H1 (cell line): ENCODE data around the gene PLEKHH2. TPM values are rescaled to one million over a fixed set of nuclear protein-coding genes. Genes with fewer than 3 reads are reported as not detected.
A peak's percentile ranks its signal among the peaks of the same experiment; 100 is the strongest.

Source experiments
- CTCF ChIA-PET: fragments of 300-600 bp; sonication (Branson Sonifier 250); formaldehyde crosslinking; loops from one replicate; lab custom pipeline; 2021; ENCODE audit not compliant: partially characterized antibody; lab: Charles Lee
- POLR2A ChIA-PET: fragments of 300-600 bp; sonication (Branson Sonifier 250); formaldehyde crosslinking; loops from one replicate; lab custom pipeline; 2021; ENCODE audit warnings: inconsistent platforms; ENCODE audit not compliant: partially characterized antibody; lab: Charles Lee
- DNase-seq, 2 experiments: peaks; one replicate each; pipeline versions ENCODE4 v3.0.0 to v3.0.0-alpha.2; 2010 to 2022; ENCODE audit warnings: low spot score in 2 of 2, low read depth in 1 of 2, mixed read lengths in 1 of 2
- FAIRE-seq: peaks from 2 replicates; lab custom pipeline; 2011; peaks lifted over from hg19 to GRCh38; lab: Jason Lieb, UNC
- H2AFZ ChIP-seq: 2 replicates; pipeline ENCODE4 v1.8.1; 2012; ENCODE audit warnings: low read length, inconsistent platforms
- H2AK5ac ChIP-seq: 2 replicates; pipeline ENCODE4 v1.6.1; 2013; ENCODE audit warnings: low read depth, low read length
- H2BK120ac ChIP-seq: replicated peaks from 2 replicates; pipeline ENCODE3; 2013; ENCODE audit warnings: low read depth, low read length, inconsistent platforms
- H2BK12ac ChIP-seq: 2 replicates; pipeline ENCODE4 v1.6.1; 2013; ENCODE audit warnings: low read depth, low read length
- H2BK15ac ChIP-seq: 2 replicates; pipeline ENCODE4 v1.6.1; 2013; ENCODE audit warnings: low read length
- H2BK20ac ChIP-seq: 2 replicates; pipeline ENCODE4 v1.6.1; 2013; ENCODE audit warnings: low read length
- H2BK5ac ChIP-seq: 2 replicates; pipeline ENCODE4 v1.6.1; 2013; ENCODE audit warnings: low read depth, low read length
- H3K14ac ChIP-seq: 2 replicates; pipeline ENCODE4 v1.6.1; 2013; ENCODE audit warnings: inconsistent platforms; ENCODE audit not compliant: insufficient read length
- H3K18ac ChIP-seq: 2 replicates; pipeline ENCODE4 v1.6.1; 2013; ENCODE audit warnings: low read length; ENCODE audit errors: extremely low read depth
- H3K23ac ChIP-seq: 2 replicates; pipeline ENCODE4 v1.6.1; 2013; ENCODE audit warnings: inconsistent platforms; ENCODE audit not compliant: insufficient read length
- H3K23me2 ChIP-seq: 2 replicates; pipeline ENCODE4 v1.6.1; 2013; ENCODE audit warnings: low read depth, low read length
- H3K27ac ChIP-seq: 2 replicates; pipeline ENCODE4 v1.6.1; 2011; ENCODE audit warnings: low read depth, low read length, inconsistent platforms
- H3K27me3 ChIP-seq, 4 experiments: replicated peaks in 1 of 4; 1 replicate in 1 of 4; 2 replicates in 3 of 4; pipeline versions ENCODE4 v1.6.1 to v1.8.1; 2011 to 2013; ENCODE audit warnings: low read length in 3 of 4, mild to moderate bottlenecking in 3 of 4, inconsistent platforms in 2 of 4, mixed read lengths in 2 of 4, moderate library complexity in 1 of 4; ENCODE audit not compliant: control insufficient read depth in 3 of 4, insufficient read depth in 3 of 4; ENCODE audit errors: extremely low read depth in 1 of 4
- H3K36me3 ChIP-seq, 4 experiments: 2 replicates each; pipeline versions ENCODE4 v1.6.1 to v1.8.1; 2011 to 2013; ENCODE audit warnings: mild to moderate bottlenecking in 4 of 4, low read length in 3 of 4, moderate library complexity in 2 of 4, control low read depth in 1 of 4, inconsistent platforms in 1 of 4; ENCODE audit not compliant: insufficient read depth in 4 of 4, control insufficient read depth in 2 of 4
- H3K4ac ChIP-seq: replicated peaks from 2 replicates; pipeline ENCODE3; 2013; ENCODE audit warnings: low read length, low read depth, mixed read lengths, inconsistent platforms; ENCODE audit not compliant: insufficient read length
- H3K4me1 ChIP-seq, 4 experiments: replicated peaks in 1 of 4; 1 replicate in 1 of 4; 2 replicates in 3 of 4; pipeline versions ENCODE4 v1.6.1 to v1.8.1; 2011 to 2013; ENCODE audit warnings: low read length in 3 of 4, inconsistent platforms in 2 of 4, mixed read lengths in 1 of 4; ENCODE audit not compliant: insufficient read depth in 4 of 4, control insufficient read depth in 3 of 4
- H3K4me2 ChIP-seq, 2 experiments: 2 replicates each; pipeline versions ENCODE4 v1.6.1 to v1.8.1; 2011 to 2013; ENCODE audit warnings: low read depth in 2 of 2, low read length in 2 of 2, control low read depth in 1 of 2, inconsistent platforms in 1 of 2, mild to moderate bottlenecking in 1 of 2; ENCODE audit not compliant: insufficient read depth in 1 of 2
- H3K4me3 ChIP-seq, 4 experiments: fragments of 200-600, 300-600 bp in 1 of 4; sonication (generic), shearing (Covaris generic), sonication (Bioruptor Twin) in 1 of 4; 2 replicates each; pipeline versions ENCODE4 v1.5.1 to v1.8.1; 2011 to 2016; ENCODE audit warnings: low read length in 4 of 4, low read depth in 3 of 4, control low read depth in 2 of 4, inconsistent platforms in 2 of 4, mild to moderate bottlenecking in 2 of 4, mixed read lengths in 1 of 4, moderate library complexity in 1 of 4; ENCODE audit not compliant: insufficient read depth in 2 of 4; ENCODE audit errors: extremely low read depth in 1 of 4
- H3K56ac ChIP-seq: replicated peaks from 2 replicates; pipeline ENCODE3; 2013; ENCODE audit warnings: low read depth, mild to moderate bottlenecking, mixed read lengths, low read length, inconsistent platforms; ENCODE audit not compliant: insufficient read length
- H3K79me1 ChIP-seq: 2 replicates; pipeline ENCODE4 v1.6.1; 2013; ENCODE audit warnings: low read depth, low read length, control low read depth
- H3K79me2 ChIP-seq, 2 experiments: 2 replicates each; pipeline versions ENCODE4 v1.6.1 to v1.8.1; 2012 to 2013; ENCODE audit warnings: low read length in 2 of 2, mild to moderate bottlenecking in 2 of 2, inconsistent platforms in 1 of 2; ENCODE audit not compliant: insufficient read depth in 2 of 2, control insufficient read depth in 1 of 2
- H3K9ac ChIP-seq, 4 experiments: replicated peaks in 1 of 4; 1 replicate in 1 of 4; 2 replicates in 3 of 4; pipeline versions ENCODE4 v1.6.1 to v1.8.1; 2011 to 2013; ENCODE audit warnings: low read depth in 3 of 4, low read length in 3 of 4, control low read depth in 2 of 4, mild to moderate bottlenecking in 2 of 4, moderate library complexity in 2 of 4, inconsistent platforms in 1 of 4; ENCODE audit errors: extremely low read depth in 1 of 4
- H3K9me3 ChIP-seq, 2 experiments: 2 replicates each; pipeline versions ENCODE4 v1.6.1 to v1.8.1; 2012 to 2013; ENCODE audit warnings: mild to moderate bottlenecking in 2 of 2, moderate library complexity in 2 of 2, control low read depth in 1 of 2, inconsistent platforms in 1 of 2, low read depth in 1 of 2, low read length in 1 of 2, mixed read lengths in 1 of 2; ENCODE audit not compliant: insufficient read depth in 2 of 2
- H4K20me1 ChIP-seq, 2 experiments: replicated peaks in 1 of 2; 2 replicates each; pipeline versions ENCODE3 to v1.8.1; 2011 to 2013; ENCODE audit warnings: inconsistent platforms in 2 of 2, low read length in 2 of 2, mild to moderate bottlenecking in 1 of 2; ENCODE audit not compliant: insufficient read depth in 2 of 2, control insufficient read depth in 1 of 2
- H4K5ac ChIP-seq: 2 replicates; pipeline ENCODE4 v1.6.1; 2013; ENCODE audit warnings: low read length, low read depth, mixed read lengths, inconsistent platforms; ENCODE audit not compliant: insufficient read length
- H4K8ac ChIP-seq: 2 replicates; pipeline ENCODE4 v1.8.0; 2013; ENCODE audit warnings: mild to moderate bottlenecking, moderate library complexity, low read length, inconsistent platforms; ENCODE audit not compliant: insufficient read depth; ENCODE audit errors: extremely low read depth
- H4K91ac ChIP-seq: replicated peaks from 2 replicates; pipeline ENCODE3; 2013; ENCODE audit warnings: low read length, mixed read lengths, inconsistent platforms; ENCODE audit not compliant: insufficient read length
- ASH2L ChIP-seq: fragments of 200-600, 300-600 bp; sonication (generic); IDR thresholded peaks from one replicate; pipeline ENCODE4 v1.7.1; 2017; ENCODE audit warnings: low read length
- CHD1 ChIP-seq: IDR thresholded peaks from 2 replicates; pipeline ENCODE4 v1.6.1; 2012; ENCODE audit warnings: low read depth, low read length, improper control_type of control experiment
- CREB1 ChIP-seq: IDR thresholded peaks from 2 replicates; pipeline ENCODE4 v1.6.1; 2012; ENCODE audit warnings: inconsistent platforms
- CTBP2 ChIP-seq: IDR thresholded peaks from 2 replicates; pipeline ENCODE4 v1.7.0; 2011; ENCODE audit warnings: borderline replicate concordance, mild to moderate bottlenecking, moderate library complexity, mixed read lengths, low read length; ENCODE audit not compliant: insufficient read depth, insufficient read length
- EGR1 ChIP-seq: IDR thresholded peaks from 2 replicates; pipeline ENCODE4 v1.6.1; 2011; ENCODE audit warnings: low read depth, low read length, borderline replicate concordance
- JUND ChIP-seq: IDR thresholded peaks from 2 replicates; pipeline ENCODE4 v1.6.1; 2011; ENCODE audit warnings: mild to moderate bottlenecking, improper control_type of control experiment, low read length
- PHF8 ChIP-seq: fragments of 200-600 bp; sonication (generic); conservative IDR thresholded peaks from 2 replicates; pipeline ENCODE4 v1.7.1; 2012; ENCODE audit warnings: low read depth, mild to moderate bottlenecking, inconsistent platforms, low read length, moderate library complexity
- POLR2A ChIP-seq, 2 experiments: IDR thresholded peaks; 1 replicate in 1 of 2; 2 replicates in 1 of 2; pipeline ENCODE4 v1.6.1; 2011; ENCODE audit warnings: low read depth in 2 of 2, low read length in 2 of 2, mild to moderate bottlenecking in 2 of 2; ENCODE audit errors: control extremely low read depth in 1 of 2
- RBBP5 ChIP-seq: IDR thresholded peaks from 2 replicates; pipeline ENCODE4 v1.7.1; 2012; ENCODE audit warnings: low read depth, mild to moderate bottlenecking, inconsistent platforms, low read length, moderate library complexity, borderline replicate concordance
- SIN3A ChIP-seq, 2 experiments: IDR thresholded peaks in 1 of 2; conservative IDR thresholded peaks in 1 of 2; 2 replicates each; pipeline ENCODE4 v1.6.1; 2011 to 2012; ENCODE audit warnings: low read length in 2 of 2, improper control_type of control experiment in 1 of 2, low read depth in 1 of 2, mild to moderate bottlenecking in 1 of 2
- SP1 ChIP-seq: IDR thresholded peaks from 2 replicates; pipeline ENCODE4 v1.6.1; 2011; ENCODE audit warnings: low read depth, low read length
- USF2 ChIP-seq: IDR thresholded peaks from 2 replicates; pipeline ENCODE4 v1.6.1; 2011; ENCODE audit warnings: low read length, improper control_type of control experiment
- YY1 ChIP-seq: IDR thresholded peaks from 2 replicates; pipeline ENCODE4 v1.6.1; 2011; ENCODE audit warnings: low read depth, mild to moderate bottlenecking, low read length
- WGBS, 2 experiments: shearing (Covaris generic) in 1 of 2; methylation state at CpG; one replicate each; pipeline versions ENCODE4 v1.1.6 to v1.1.7; 2013 to 2015; ENCODE audit warnings: low lambda C conversion rate in 2 of 2, mixed read lengths in 2 of 2, inconsistent platforms in 1 of 2, low coverage in 1 of 2, missing lambda C conversion rate in 1 of 2; ENCODE audit not compliant: insufficient replicate concordance in 2 of 2, insufficient coverage in 1 of 2, insufficient read length in 1 of 2; ENCODE audit errors: extremely low coverage in 1 of 2, missing lambda C conversion rate in 1 of 2; 5-methylcytosine and 5-hydroxymethylcytosine counted together
- polyA plus RNA-seq, 7 experiments: library from polyadenylated mRNA; depleted of rRNA in 3 of 7; stranded (reverse) in 5 of 7; unstranded in 2 of 7; fragments of >200 nt in 5 of 7; fragments of 200-250 nt in 2 of 7; gene quantifications; 1 replicate in 5 of 7; 2 replicates in 1 of 7; 4 replicates in 1 of 7; pipeline versions ENCODE4 v1.2.1 to v1.2.3, GENCODE V29; 2011 to 2013; ENCODE audit warnings: missing spikeins in 2 of 7, mixed read lengths in 2 of 7
- total RNA-seq: library from RNA; stranded (reverse); fragmentation: NEBNext Ultra II Directional; extraction: Animal tissue kit (Norgen Biotek cat#: 25700); gene quantifications from 2 replicates; pipeline ENCODE4 v1.2.1, GENCODE V29; 2021

PLEKHH2 gene
- total and polyA plus RNA-seq, 2 of the 8 experiments (the other 6 are each of a cell fraction or from before 2014, with no cell fraction given): 2.2 to 5.0 TPM

DNA sequence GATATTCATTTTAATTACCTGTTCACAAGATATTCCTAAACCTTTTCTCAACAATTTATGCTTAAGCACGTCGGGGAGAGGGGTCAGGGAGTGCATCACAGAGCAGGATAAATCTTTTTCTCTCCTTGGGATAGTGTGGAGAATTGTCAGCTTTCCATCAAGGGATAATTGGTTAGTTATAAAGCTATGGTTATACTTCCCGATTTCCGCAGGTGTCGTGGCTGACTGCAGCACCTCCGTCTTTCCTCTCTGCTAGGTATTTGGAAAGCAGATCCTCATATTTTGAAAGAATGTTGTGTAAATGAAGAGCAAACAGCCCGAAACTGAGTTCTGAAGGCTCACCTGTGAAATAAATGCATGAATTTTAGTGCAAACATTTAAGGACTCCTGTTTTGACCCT lies 137.6 kb downstream of the PLEKHH2 start:
- H3K23ac ChIP-seq: no peak overlapping the region
- no peak overlapping the region for H4K91ac ChIP-seq
- CTCF ChIA-PET: interaction anchor here (0.5 to 1.0 kb wide), 3 partner anchors 55 to 545 kb away, joined by 3 to 4 read pairs (median 3); no protein-coding TSS in a partner anchor
- no peak overlapping the region for H2BK20ac ChIP-seq
- no peaks in the 10 kb centered on the region for H3K27me3 ChIP-seq
- no peaks in the 10 kb centered on the region for H3K79me2 ChIP-seq
- no peak overlapping the region for H2BK5ac ChIP-seq
- no peaks in the 10 kb centered on the region for H4K20me1 ChIP-seq
- FAIRE-seq (no peak), DNase-seq (no peak)
- H3K18ac ChIP-seq: no peak overlapping the region
- no peak overlapping the region for H2BK15ac ChIP-seq
- no peak overlapping the region for H3K56ac ChIP-seq
- no peak overlapping the region for H4K8ac ChIP-seq
- no peaks in the 10 kb centered on the region for H3K79me1 ChIP-seq
- H3K23me2 ChIP-seq: no peaks in the 10 kb centered on the region
- peak overlapping the region; percentile 66; the same call in 1 of the 2 replicates for H2AFZ ChIP-seq
- no peak overlapping the region for H3K27ac ChIP-seq
- TF ChIP-seq CHD1 (no peak), PHF8 (no peak), EGR1 (no peak), SIN3A (conservative IDR thresholded peaks at IDR 0.05 in 1 of 2, IDR thresholded peaks at IDR 0.05 in 1 of 2; ENCODE audit: low read depth in 1 of 2, low read length in 2 of 2) (no peak), CTBP2 (no peak), ASH2L (no peak), USF2 (no peak), CREB1 (no peak), JUND (no peak), SP1 (no peak), POLR2A (IDR thresholded peaks at IDR 0.05; ENCODE audit: control extremely low read depth in 1 of 2, low read depth in 2 of 2, low read length in 2 of 2) (no peak), RBBP5 (no peak), YY1 (no peak)
- TF ChIP-seq, all 59 proteins: peak for 0
- Histone ChIP-seq H3K4me3 (peak overlapping the region; percentile 48 to 75 (median 68); a peak in 7 of 8 replicates), H3K36me3 (no peaks in the 10 kb centered on the region; a peak in 1 of 8 replicates), H3K4me2 (peak overlapping the region; percentile 78 to 80), H4K5ac (no peak overlapping the region), H2AK5ac (no peak overlapping the region), H3K9ac (peak overlapping the region in 1 of 4 experiments; percentile 43; a peak in 2 of 7 replicates), H3K4ac (no peak overlapping the region), H3K9me3 (no peaks in the 10 kb centered on the region), H3K4me1 (peaks cover 0 to 3% (median 0%) of the 10 kb centered on the region in 4 experiments; a peak in 1 of 7 replicates), H3K14ac (no peak overlapping the region), H2BK120ac (no peak overlapping the region), H2BK12ac (no peak overlapping the region)
- POLR2A ChIA-PET: interaction anchor here (0.7 to 1.0 kb wide), 2 partner anchors 16 to 26 kb away, joined by 3 read pairs; no protein-coding TSS in a partner anchor
- WGBS, 2 experiments: 59% methylated on average over 7 of the region's 7 CpGs; no CpG with 5 or more reads in 1 of the 2 experiments
